HAP-1 (cell line): ENCODE data around the gene MCC.

Experiments
- DNase-seq, 2 experiments: peaks; one replicate each; pipeline ENCODE4 v3.0.0-alpha.2; 2016 to 2020; ENCODE audit warnings: low spot score in 2 of 2
- H3K27me3 ChIP-seq: fragments of 250-450 bp; sonication (Bioruptor Pico); 2 replicates; pipeline ENCODE4 v1.5.1; 2020; ENCODE audit warnings: low read depth, mild to moderate bottlenecking, moderate library complexity
- H3K36me3 ChIP-seq: fragments of 250-450 bp; sonication (Bioruptor Pico); replicated peaks from 2 replicates; pipeline ENCODE4 v1.5.1; 2020; ENCODE audit warnings: mild to moderate bottlenecking
- H3K4me1 ChIP-seq: fragments of 250-450 bp; sonication (Bioruptor Pico); 2 replicates; pipeline ENCODE4 v1.5.1; 2020; ENCODE audit warnings: mild to moderate bottlenecking
- H3K4me3 ChIP-seq: fragments of 250-450 bp; sonication (Bioruptor Pico); 2 replicates; pipeline ENCODE4 v1.5.1; 2020; ENCODE audit warnings: mild to moderate bottlenecking, moderate library complexity
- H3K9me3 ChIP-seq: fragments of 250-450 bp; sonication (Bioruptor Pico); 2 replicates; pipeline ENCODE4 v1.5.1; 2020; ENCODE audit warnings: mild to moderate bottlenecking, moderate library complexity
- in situ Hi-C: fragments of 300-500 bp; cut with MboI; formaldehyde crosslinking; loops from 3 replicates; pipeline ENCODE4 v1.14.3; 2020; ENCODE audit warnings: low sequenced_read_pairs, inconsistent platforms, mixed read lengths

The MCC gene

GRCh38 chr5:113257545-113257944, 230.7 kb downstream of the MCC start:
- H3K9me3 ChIP-seq: peaks cover 12% of the 10 kb centered on the region; the same call in 1 of the 2 replicates
- in situ Hi-C loops: no loop called here
- no peak for DNase-seq
- H3K4me3 ChIP-seq: no peak overlapping the region
- H3K4me1 ChIP-seq: peaks cover 14% of the 10 kb centered on the region
- no peaks in the 10 kb centered on the region for H3K27me3 ChIP-seq
- no peaks in the 10 kb centered on the region for H3K36me3 ChIP-seq

GRCh38 chr5:113256671-113257452, 231.4 kb downstream of the MCC start:
- Histone ChIP-seq H3K9me3 (peaks cover 12% of the 10 kb centered on the region; the same call in 1 of the 2 replicates), H3K4me3 (no peak overlapping the region), H3K27me3 (no peaks in the 10 kb centered on the region), H3K4me1 (peaks cover 14% of the 10 kb centered on the region), H3K36me3 (no peaks in the 10 kb centered on the region)
- no peak for DNase-seq
- in situ Hi-C loops: no loop called here

GRCh38 chr5:113255579-113256386, 232.5 kb downstream of the MCC start:
- no peaks in the 10 kb centered on the region for H3K27me3 ChIP-seq
- no peak for DNase-seq
- H3K4me3 ChIP-seq: no peak overlapping the region
- no peaks in the 10 kb centered on the region for H3K36me3 ChIP-seq
- in situ Hi-C loops: no loop called here
- peaks cover 14% of the 10 kb centered on the region for H3K4me1 ChIP-seq
- H3K9me3 ChIP-seq: peaks cover 12% of the 10 kb centered on the region; the same call in 1 of the 2 replicates

- H3K9me3 ChIP-seq: peaks cover 12% of the 10 kb centered on the region; the same call in 1 of the 2 replicates
- H3K27me3 ChIP-seq: no peaks in the 10 kb centered on the region
- no peak overlapping the region for H3K4me3 ChIP-seq
- no peak for DNase-seq
- in situ Hi-C loops: no loop called here
- H3K4me1 ChIP-seq: peaks cover 14% of the 10 kb centered on the region
- H3K36me3 ChIP-seq: no peaks in the 10 kb centered on the region
These were observed 233.1 kb downstream of the MCC start for GRCh38 chr5:113255105-113255504.

- no peaks in the 10 kb centered on the region for H3K27me3 ChIP-seq
- no peak overlapping the region for H3K4me3 ChIP-seq
- H3K36me3 ChIP-seq: no peaks in the 10 kb centered on the region
- no peaks in the 10 kb centered on the region for H3K4me1 ChIP-seq
- peaks cover 6% of the 10 kb centered on the region; the same call in 1 of the 2 replicates for H3K9me3 ChIP-seq
- DNase-seq: no peak
- in situ Hi-C loops: no loop called here
These were observed 235.2 kb downstream of the MCC start for GRCh38 chr5:113253037-113253436.

GRCh38 chr5:113252066-113252465, 236.2 kb downstream of the MCC start:
- no peak overlapping the region for H3K4me3 ChIP-seq
- no peaks in the 10 kb centered on the region for H3K36me3 ChIP-seq
- no peaks in the 10 kb centered on the region for H3K9me3 ChIP-seq
- in situ Hi-C loops: no loop called here
- no peaks in the 10 kb centered on the region for H3K27me3 ChIP-seq
- DNase-seq: no peak
- no peaks in the 10 kb centered on the region for H3K4me1 ChIP-seq

- no peaks in the 10 kb centered on the region for H3K27me3 ChIP-seq
- no peaks in the 10 kb centered on the region for H3K4me1 ChIP-seq
- DNase-seq: no peak
- no peaks in the 10 kb centered on the region for H3K9me3 ChIP-seq
- H3K4me3 ChIP-seq: no peak overlapping the region
- in situ Hi-C loops: no loop called here
- H3K36me3 ChIP-seq: no peaks in the 10 kb centered on the region
These were observed 237.8 kb downstream of the MCC start for GRCh38 chr5:113250341-113250953.

- H3K36me3 ChIP-seq: no peaks in the 10 kb centered on the region
- no peak overlapping the region for H3K4me3 ChIP-seq
- no peak for DNase-seq
- H3K4me1 ChIP-seq: no peaks in the 10 kb centered on the region
- H3K27me3 ChIP-seq: no peaks in the 10 kb centered on the region
- in situ Hi-C loops: no loop called here
- no peaks in the 10 kb centered on the region for H3K9me3 ChIP-seq
These were observed 239.0 kb downstream of the MCC start for GRCh38 chr5:113249206-113249605.

GRCh38 chr5:113246361-113246870, 241.8 kb downstream of the MCC start:
- no peaks in the 10 kb centered on the region for H3K9me3 ChIP-seq
- no peaks in the 10 kb centered on the region for H3K27me3 ChIP-seq
- no peak for DNase-seq
- no peaks in the 10 kb centered on the region for H3K36me3 ChIP-seq
- H3K4me1 ChIP-seq: no peaks in the 10 kb centered on the region
- in situ Hi-C loops: no loop called here
- H3K4me3 ChIP-seq: no peak overlapping the region

GRCh38 chr5:113245427-113246225, 242.6 kb downstream of the MCC start:
- Histone ChIP-seq H3K4me3 (no peak overlapping the region), H3K4me1 (no peaks in the 10 kb centered on the region), H3K36me3 (no peaks in the 10 kb centered on the region), H3K9me3 (no peaks in the 10 kb centered on the region), H3K27me3 (no peaks in the 10 kb centered on the region)
- in situ Hi-C loops: no loop called here
- no peak for DNase-seq

GRCh38 chr5:113244966-113245365, 243.3 kb downstream of the MCC start:
- Histone ChIP-seq H3K4me1 (no peaks in the 10 kb centered on the region), H3K9me3 (no peaks in the 10 kb centered on the region), H3K4me3 (no peak overlapping the region), H3K36me3 (no peaks in the 10 kb centered on the region), H3K27me3 (no peaks in the 10 kb centered on the region)
- in situ Hi-C loops: no loop called here
- DNase-seq: no peak

GRCh38 chr5:113243349-113243664, 244.9 kb downstream of the MCC start:
- in situ Hi-C loops: no loop called here
- DNase-seq: no peak
- Histone ChIP-seq H3K4me3 (no peak overlapping the region), H3K36me3 (no peaks in the 10 kb centered on the region), H3K9me3 (no peaks in the 10 kb centered on the region), H3K4me1 (no peaks in the 10 kb centered on the region), H3K27me3 (no peaks in the 10 kb centered on the region)
